Tibial nerve (tissue), 4 donors: ENCODE data around the gene UQCRH. TPM values are rescaled to one million over a fixed set of nuclear protein-coding genes. Genes with fewer than 3 reads are reported as not detected.
"Not testable (repeated sequence)": the region's sequence is repeated elsewhere in the genome, so short reads cannot be mapped to it uniquely, and the experiment has no call there.

Experiments
- DNase-seq, 2 donors: peaks; one replicate each; pipeline ENCODE4 v3.0.0-alpha.2; 2019; ENCODE audit warnings: low spot score in 2 of 2
- H3K27ac ChIP-seq, 4 donors: fragments of 200-600 bp; sonication (generic) in 3 of 4; one replicate each; pipeline ENCODE4 v1.5.1; 2017 to 2019; ENCODE audit warnings: mild to moderate bottlenecking in 1 of 4
- H3K27me3 ChIP-seq, 2 donors: fragments of 200-600 bp; sonication (generic) in 1 of 2; one replicate each; pipeline versions ENCODE4 v1.5.1 to v1.6.0; 2017 to 2019
- H3K36me3 ChIP-seq, 3 donors: fragments of 200-600 bp; sonication (generic); one replicate each; pipeline ENCODE4 v1.5.1; 2018 to 2019
- H3K4me1 ChIP-seq, 4 donors: fragments of 200-600 bp; sonication (generic) in 3 of 4; one replicate each; pipeline ENCODE4 v1.5.1; 2017 to 2019
- H3K4me3 ChIP-seq, 4 donors: fragments of 200-600 bp; sonication (generic) in 3 of 4; one replicate each; pipeline ENCODE4 v1.5.1; 2017 to 2019; ENCODE audit warnings: mild to moderate bottlenecking in 1 of 4, moderate library complexity in 1 of 4
- H3K9me3 ChIP-seq, 4 donors: fragments of 200-600 bp; sonication (generic) in 3 of 4; one replicate each; pipeline ENCODE4 v1.5.1; 2017 to 2019
- CTCF ChIP-seq, 5 experiments: fragments of 200-600 bp in 3 of 5; fragments of 450-650 bp in 2 of 5; sonication (generic) in 3 of 5; IDR thresholded peaks; one replicate each; pipeline ENCODE4 v1.5.1; 2016 to 2019; ENCODE audit warnings: antibody characterized with exemption in 5 of 5, mild to moderate bottlenecking in 3 of 5, moderate library complexity in 2 of 5
- EP300 ChIP-seq, 2 donors: sonication (generic); formaldehyde crosslinking; IDR thresholded peaks; one replicate each; pipeline ENCODE4 v1.6.1; 2017; ENCODE audit warnings: antibody characterized with exemption in 2 of 2, mild to moderate bottlenecking in 1 of 2
- POLR2A ChIP-seq, 2 donors: fragments of 450-650 bp; IDR thresholded peaks; one replicate each; pipeline ENCODE4 v1.6.1; 2017; ENCODE audit warnings: antibody characterized with exemption in 2 of 2, mild to moderate bottlenecking in 2 of 2, moderate library complexity in 2 of 2
- WGBS, 2 donors: methylation state at CpG; one replicate each; pipeline ENCODE4 v1.1.5; 2018; 5-methylcytosine and 5-hydroxymethylcytosine counted together
- total RNA-seq, 4 donors: library from RNA; depleted of rRNA; stranded (reverse); fragments of >200 nt; gene quantifications; one replicate each; pipeline ENCODE4 v1.1.0, GENCODE V29; 2016

The UQCRH gene
- total RNA-seq, 4 donors from 2014 or later: 195 to 294 (median 255) TPM

GRCh38 chr1:46306159-46306530 lies 2.6 kb downstream of the UQCRH start:
- Histone ChIP-seq H3K9me3 (no peaks in the 10 kb centered on the region), H3K27ac (no peak overlapping the region), H3K4me1 (peaks cover 0 to 43% (median 16%) of the 10 kb centered on the region in 4 donors), H3K27me3 (no peaks in the 10 kb centered on the region), H3K4me3 (no peak overlapping the region), H3K36me3 (peaks cover 0 to 16% (median 11%) of the 10 kb centered on the region in 3 donors)
- 93% methylated on average over 8 of the region's 8 CpGs for WGBS, 2 donors
- no peak for TF ChIP-seq POLR2A (IDR thresholded peaks at IDR 0.05)
- TF ChIP-seq EP300 (IDR thresholded peaks at IDR 0.05): no peak
- TF ChIP-seq CTCF (IDR thresholded peaks at IDR 0.05): no peak
- no peak for DNase-seq

- TF ChIP-seq EP300 (IDR thresholded peaks at IDR 0.05) (no peak), CTCF (IDR thresholded peaks at IDR 0.05) (no peak), POLR2A (IDR thresholded peaks at IDR 0.05) (no peak)
- H3K4me1 ChIP-seq: peaks cover 0 to 30% (median 7%) of the 10 kb centered on the region in 4 donors
- H3K9me3 ChIP-seq: no peaks in the 10 kb centered on the region
- H3K27ac ChIP-seq: no peak overlapping the region
- H3K27me3 ChIP-seq: no peaks in the 10 kb centered on the region
- H3K4me3 ChIP-seq: no peak overlapping the region
- no peak for DNase-seq
- WGBS, 2 donors: 89 to 90% methylated on average over 16 of the region's 16 CpGs
- peaks cover 2 to 51% (median 32%) of the 10 kb centered on the region in 3 donors for H3K36me3 ChIP-seq
Measured at GRCh38 chr1:46309401-46310159, 6.1 kb downstream of the UQCRH start.

- Histone ChIP-seq H3K4me1 (peaks cover 0 to 23% (median under 1%) of the 10 kb centered on the region in 4 donors), H3K27ac (no peak overlapping the region), H3K9me3 (no peaks in the 10 kb centered on the region), H3K36me3 (peaks cover 5 to 58% (median 32%) of the 10 kb centered on the region in 3 donors), H3K4me3 (no peak overlapping the region), H3K27me3 (no peaks in the 10 kb centered on the region)
- WGBS, 2 donors: 95% methylated on average over 4 of the region's 4 CpGs
- TF ChIP-seq POLR2A (IDR thresholded peaks at IDR 0.05) (no peak), EP300 (IDR thresholded peaks at IDR 0.05) (no peak), CTCF (IDR thresholded peaks at IDR 0.05) (no peak)
- DNase-seq: no peak
Measured at GRCh38 chr1:46310321-46310720, 6.8 kb downstream of the UQCRH start.

GRCh38 chr1:46315669-46316403 lies 12.3 kb downstream of the UQCRH start:
- Histone ChIP-seq H3K4me3 (no peak overlapping the region), H3K36me3 (peaks cover 5 to 72% (median 23%) of the 10 kb centered on the region in 3 donors), H3K4me1 (no peaks in the 10 kb centered on the region), H3K27ac (no peak overlapping the region), H3K27me3 (no peaks in the 10 kb centered on the region), H3K9me3 (no peaks in the 10 kb centered on the region)
- TF ChIP-seq EP300 (IDR thresholded peaks at IDR 0.05): no peak
- no peak for TF ChIP-seq POLR2A (IDR thresholded peaks at IDR 0.05)
- TF ChIP-seq CTCF (IDR thresholded peaks at IDR 0.05): no peak
- no peak for DNase-seq
- 75 to 82% methylated on average over 3 of the region's 3 CpGs for WGBS, 2 donors

GRCh38 chr1:46317323-46317722 lies 13.8 kb downstream of the UQCRH start:
- no peak overlapping the region for H3K4me3 ChIP-seq
- 93 to 95% methylated on average over 1 of the region's 1 CpG for WGBS, 2 donors
- H3K9me3 ChIP-seq: no peaks in the 10 kb centered on the region
- H3K27ac ChIP-seq: no peak overlapping the region
- no peak for DNase-seq
- H3K4me1 ChIP-seq: no peaks in the 10 kb centered on the region
- peaks cover 2 to 57% (median 12%) of the 10 kb centered on the region in 3 donors for H3K36me3 ChIP-seq
- TF ChIP-seq EP300 (IDR thresholded peaks at IDR 0.05) (no peak), POLR2A (IDR thresholded peaks at IDR 0.05) (no peak), CTCF (IDR thresholded peaks at IDR 0.05) (no peak)
- no peaks in the 10 kb centered on the region for H3K27me3 ChIP-seq

- not testable (repeated sequence) for H3K4me3 ChIP-seq, DNase-seq, H3K27me3 ChIP-seq, H3K9me3 ChIP-seq, H3K4me1 ChIP-seq, H3K27ac ChIP-seq
- H3K36me3 ChIP-seq: peaks cover 0 to 37% (median 2%) of the 10 kb centered on the region in 3 donors
- WGBS, 2 donors: 91 to 96% methylated on average over 6 of the region's 6 CpGs
Measured at GRCh38 chr1:46319301-46319700, 15.8 kb downstream of the UQCRH start.

- H3K4me1 ChIP-seq, DNase-seq, H3K9me3 ChIP-seq, H3K4me3 ChIP-seq, H3K27ac ChIP-seq, H3K27me3 ChIP-seq: not testable (repeated sequence)
- WGBS, 2 donors: 72 to 73% methylated on average over 13 of the region's 13 CpGs
- peaks cover 0 to 28% (median 0%) of the 10 kb centered on the region in 3 donors for H3K36me3 ChIP-seq
Measured at GRCh38 chr1:46319960-46320914, 16.7 kb downstream of the UQCRH start.
